Measurements from ENCODE around the gene CEP41.

Gene CEP41

GRCh38 chr7:130352194-130353074 is 88.4 kb downstream of the CEP41 start:
- H3K36me3 Mint-ChIP-seq (ENCODE audit: low read depth): no peaks in the 10 kb centered on the region
- no peak overlapping the region for H3K27ac Mint-ChIP-seq
- H3K27me3 Mint-ChIP-seq: no peaks in the 10 kb centered on the region
- H3K4me3 Mint-ChIP-seq: no peak overlapping the region
- peaks cover 20% of the 10 kb centered on the region for H3K4me1 Mint-ChIP-seq (ENCODE audit: low read depth)
- no peaks in the 10 kb centered on the region for H3K9me3 Mint-ChIP-seq

- Mint-ChIP-seq H3K27ac (no peak overlapping the region), H3K27me3 (no peaks in the 10 kb centered on the region)
Measured at GRCh38 chr7:130351791-130352090, 89.1 kb downstream of the CEP41 start.

GRCh38 chr7:130350945-130351790 is 89.6 kb downstream of the CEP41 start:
- H3K36me3 Mint-ChIP-seq (ENCODE audit: low read depth): no peaks in the 10 kb centered on the region
- H3K4me1 Mint-ChIP-seq (ENCODE audit: low read depth): peaks cover 20% of the 10 kb centered on the region
- no peak overlapping the region for H3K4me3 Mint-ChIP-seq
- no peaks in the 10 kb centered on the region for H3K27me3 Mint-ChIP-seq
- H3K9me3 Mint-ChIP-seq: no peaks in the 10 kb centered on the region
- no peak overlapping the region for H3K27ac Mint-ChIP-seq

More at GRCh38 chr7:130351791-130352090, 89.1 kb downstream of the CEP41 start:
- H3K9me3 Mint-ChIP-seq: no peaks in the 10 kb centered on the region
- no peaks in the 10 kb centered on the region for H3K36me3 Mint-ChIP-seq (ENCODE audit: low read depth)
- H3K4me3 Mint-ChIP-seq: no peak overlapping the region
- H3K4me1 Mint-ChIP-seq (ENCODE audit: low read depth): peaks cover 20% of the 10 kb centered on the region

GRCh38 chr7:130349911-130350782 is 90.7 kb downstream of the CEP41 start:
- Mint-ChIP-seq H3K27me3 (no peaks in the 10 kb centered on the region), H3K9me3 (no peaks in the 10 kb centered on the region), H3K4me3 (no peak overlapping the region), H3K36me3 (ENCODE audit: low read depth) (no peaks in the 10 kb centered on the region), H3K4me1 (ENCODE audit: low read depth) (peaks cover 20% of the 10 kb centered on the region), H3K27ac (no peak overlapping the region)

GRCh38 chr7:130346941-130347340 is 93.9 kb downstream of the CEP41 start:
- peaks cover 19% of the 10 kb centered on the region for H3K4me1 Mint-ChIP-seq (ENCODE audit: low read depth)
- H3K36me3 Mint-ChIP-seq (ENCODE audit: low read depth): no peaks in the 10 kb centered on the region
- no peak overlapping the region for H3K4me3 Mint-ChIP-seq
- no peaks in the 10 kb centered on the region for H3K27me3 Mint-ChIP-seq
- no peak overlapping the region for H3K27ac Mint-ChIP-seq
- no peaks in the 10 kb centered on the region for H3K9me3 Mint-ChIP-seq

- H3K9me3 Mint-ChIP-seq: no peaks in the 10 kb centered on the region
- H3K36me3 Mint-ChIP-seq (ENCODE audit: low read depth): no peaks in the 10 kb centered on the region
- no peaks in the 10 kb centered on the region for H3K27me3 Mint-ChIP-seq
- no peak overlapping the region for H3K27ac Mint-ChIP-seq
- no peak overlapping the region for H3K4me3 Mint-ChIP-seq
- H3K4me1 Mint-ChIP-seq (ENCODE audit: low read depth): peaks cover 13% of the 10 kb centered on the region
Measured at GRCh38 chr7:130346177-130346905, 94.5 kb downstream of the CEP41 start.

- Mint-ChIP-seq H3K36me3 (ENCODE audit: low read depth) (no peaks in the 10 kb centered on the region), H3K4me3 (no peak overlapping the region), H3K9me3 (no peaks in the 10 kb centered on the region), H3K27ac (no peak overlapping the region), H3K27me3 (no peaks in the 10 kb centered on the region), H3K4me1 (ENCODE audit: low read depth) (peaks cover 7% of the 10 kb centered on the region)
Measured at GRCh38 chr7:130345725-130346124, 95.1 kb downstream of the CEP41 start.

- H3K27ac Mint-ChIP-seq: no peak overlapping the region
- H3K27me3 Mint-ChIP-seq: no peaks in the 10 kb centered on the region
- no peaks in the 10 kb centered on the region for H3K36me3 Mint-ChIP-seq (ENCODE audit: low read depth)
- peaks cover 3% of the 10 kb centered on the region for H3K4me1 Mint-ChIP-seq (ENCODE audit: low read depth)
- no peaks in the 10 kb centered on the region for H3K9me3 Mint-ChIP-seq
- no peak overlapping the region for H3K4me3 Mint-ChIP-seq
Measured at GRCh38 chr7:130345136-130345535, 95.7 kb downstream of the CEP41 start.

GRCh38 chr7:130344271-130344866 is 96.4 kb downstream of the CEP41 start, which contains the start of gene CPA5:
Gene CPA5, plus strand, starts transcription at chr7:130344816. Its CDS starts 1,670 bp downstream, at chr7:130346486.
- H3K27me3 Mint-ChIP-seq: no peaks in the 10 kb centered on the region
- H3K36me3 Mint-ChIP-seq (ENCODE audit: low read depth): no peaks in the 10 kb centered on the region
- no peak within 1 kb of the TSS for H3K27ac Mint-ChIP-seq
- H3K4me1 Mint-ChIP-seq (ENCODE audit: low read depth): no peaks in the 10 kb centered on the region
- no peak within 1 kb of the TSS for H3K4me3 Mint-ChIP-seq
- no peaks in the 10 kb centered on the region for H3K9me3 Mint-ChIP-seq
